HEK293T (cell line): ENCODE data around the gene ACTA1.

ENCODE experiments used
- BHLHE40 ChIP-seq: fragments of 450-650 bp; IDR thresholded peaks from 2 replicates; pipeline ENCODE4 v1.6.1; 2016; ENCODE audit warnings: mild to moderate bottlenecking, moderate library complexity, borderline replicate concordance
- ELF4 ChIP-seq: fragments of 450-650 bp; IDR thresholded peaks from 2 replicates; pipeline ENCODE4 v1.6.1; 2017; ENCODE audit warnings: antibody characterized with exemption
- HDGF ChIP-seq: fragments of 450-650 bp; IDR thresholded peaks from 2 replicates; pipeline ENCODE4 v1.6.1; 2017; ENCODE audit warnings: antibody characterized with exemption, borderline replicate concordance
- NFRKB ChIP-seq: fragments of 450-650 bp; IDR thresholded peaks from 2 replicates; pipeline ENCODE4 v1.6.1; 2016; ENCODE audit warnings: mild to moderate bottlenecking, moderate library complexity

GRCh38 chr1:229409616-229410369 is 24.1 kb downstream of the ACTA1 start:
- TF ChIP-seq ELF4: no peak
- no peak for TF ChIP-seq HDGF
- no peak for TF ChIP-seq BHLHE40
- no peak for TF ChIP-seq NFRKB
